A172 (cell line): ENCODE results near the gene GATAD2B. TPM values are rescaled to one million over a fixed set of nuclear protein-coding genes. Genes with fewer than 3 reads are reported as not detected.

ENCODE experiments used
- DNase-seq: peaks from one replicate; pipeline ENCODE4 v3.0.0-alpha.2; 2015; ENCODE audit warnings: low spot score
- total RNA-seq: library from RNA; depleted of rRNA; stranded (reverse); fragments of >200 nt; shearing (Covaris generic); gene quantifications from 2 replicates; pipeline ENCODE4 v1.2.3, GENCODE V29; 2014; rRNA removed

The GATAD2B gene
- total RNA-seq, 1 experiment from 2014 or later = 6.5 TPM

GRCh38 chr1:153763365-153764225 is 159.2 kb downstream of the GATAD2B start:
- no peak for DNase-seq

- no peak for DNase-seq
Measured at GRCh38 chr1:153760440-153760839, 162.3 kb downstream of the GATAD2B start.

Other genes starting within 250 kb of the GATAD2B start
- 0.16 and 1.4 TPM in 2 replicates for gene NPR1, start 244.3 kb downstream of the GATAD2B start, total RNA-seq
- gene INTS3, start 194.9 kb downstream of the GATAD2B start, total RNA-seq = 43.6 and 44.7 TPM in 2 replicates
- gene SLC27A3, start 147.6 kb downstream of the GATAD2B start, total RNA-seq = 1.8 and 2.2 TPM in 2 replicates
- gene DENND4B, start 23.7 kb upstream of the GATAD2B start, total RNA-seq = 10.9 and 11.2 TPM in 2 replicates
- gene CRTC2, start 35.6 kb upstream of the GATAD2B start, total RNA-seq = 14.5 and 16.6 TPM in 2 replicates
- gene SLC39A1, start 40.6 kb upstream of the GATAD2B start, total RNA-seq = 192 and 204 TPM in 2 replicates
- gene CREB3L4, start 44.9 kb upstream of the GATAD2B start, total RNA-seq = 19.9 and 28.4 TPM in 2 replicates
- 280 and 326 TPM in 2 replicates for gene JTB, start 54.7 kb upstream of the GATAD2B start, total RNA-seq
- gene RAB13, start 63.4 kb upstream of the GATAD2B start, total RNA-seq = 36.6 and 41.3 TPM in 2 replicates
- gene RPS27, start 67.8 kb upstream of the GATAD2B start, total RNA-seq = 2,058 and 2,461 TPM in 2 replicates
- not detected in 2 replicates for gene NUP210L, start 232.1 kb upstream of the GATAD2B start, total RNA-seq